NCI-H2107 treated with DMSO at 0.1 percent for 48 hours (cell line): ENCODE data around the gene PRUNE2.

ENCODE experiments used
- DNase-seq: peaks from one replicate; lab custom pipeline; 2025; ENCODE audit not compliant: unreplicated experiment; lab: John Stamatoyannopoulos, UW

PRUNE2 gene

DNA sequence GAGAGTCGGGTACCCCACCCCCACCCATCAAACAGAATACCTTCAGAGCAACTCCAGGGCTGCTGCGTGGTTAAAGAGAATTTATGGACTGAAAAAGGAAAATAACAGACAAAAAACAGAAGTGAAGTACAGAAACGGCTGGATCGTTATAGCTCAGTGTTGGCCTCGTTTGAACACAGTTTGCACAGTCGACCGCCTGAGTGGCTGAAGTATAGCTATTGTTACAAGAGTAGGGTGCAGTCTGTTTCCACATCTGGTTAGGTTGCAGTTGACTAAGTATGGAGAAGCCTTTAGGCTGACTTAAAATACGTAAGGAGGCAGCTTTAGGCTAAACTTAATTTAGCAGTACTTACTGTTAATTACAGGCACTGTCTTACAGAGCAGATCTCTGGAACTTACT, 325.7 kb downstream of the PRUNE2 start:
- no peak for DNase-seq

DNA sequence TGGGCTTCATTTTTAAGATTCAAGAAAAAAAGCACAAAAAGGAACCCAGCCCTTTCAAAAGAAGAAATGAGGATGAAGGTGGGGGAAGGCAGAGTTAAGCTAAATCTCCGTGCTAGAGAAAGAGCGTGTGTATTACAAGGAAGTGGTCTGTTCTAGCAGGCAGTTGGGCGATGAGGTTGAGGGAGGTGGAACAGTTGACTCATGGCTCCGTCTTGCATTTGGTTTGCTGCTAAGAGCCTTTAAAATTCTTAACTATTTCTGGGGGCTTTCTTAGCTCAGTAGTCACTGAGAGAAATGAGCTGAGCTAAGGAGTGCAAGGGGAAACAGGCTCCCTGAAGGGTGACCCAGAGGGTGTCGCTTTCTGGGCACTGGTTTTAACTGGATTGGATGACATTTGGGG, 329.6 kb downstream of the PRUNE2 start:
- no peak for DNase-seq

DNA sequence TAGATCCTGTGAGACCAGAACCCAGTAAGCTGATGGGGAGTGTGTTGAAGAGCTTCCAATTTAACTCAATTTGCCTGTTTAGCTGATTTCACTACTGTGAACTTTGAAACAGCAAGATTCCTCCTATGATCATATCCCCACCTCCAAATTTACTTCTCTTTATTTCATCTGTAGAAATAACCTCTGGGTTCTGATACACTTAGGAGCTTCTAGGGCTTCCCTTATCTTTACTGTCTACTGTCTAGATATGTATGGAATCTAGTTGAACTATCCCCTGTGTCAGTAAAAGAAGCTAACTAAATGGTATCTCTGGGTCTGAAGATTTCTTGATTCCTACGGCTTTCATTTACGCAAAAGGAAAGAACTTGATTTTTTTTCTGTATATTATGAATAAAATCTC, 330.2 kb downstream of the PRUNE2 start:
- DNase-seq = no peak

DNA sequence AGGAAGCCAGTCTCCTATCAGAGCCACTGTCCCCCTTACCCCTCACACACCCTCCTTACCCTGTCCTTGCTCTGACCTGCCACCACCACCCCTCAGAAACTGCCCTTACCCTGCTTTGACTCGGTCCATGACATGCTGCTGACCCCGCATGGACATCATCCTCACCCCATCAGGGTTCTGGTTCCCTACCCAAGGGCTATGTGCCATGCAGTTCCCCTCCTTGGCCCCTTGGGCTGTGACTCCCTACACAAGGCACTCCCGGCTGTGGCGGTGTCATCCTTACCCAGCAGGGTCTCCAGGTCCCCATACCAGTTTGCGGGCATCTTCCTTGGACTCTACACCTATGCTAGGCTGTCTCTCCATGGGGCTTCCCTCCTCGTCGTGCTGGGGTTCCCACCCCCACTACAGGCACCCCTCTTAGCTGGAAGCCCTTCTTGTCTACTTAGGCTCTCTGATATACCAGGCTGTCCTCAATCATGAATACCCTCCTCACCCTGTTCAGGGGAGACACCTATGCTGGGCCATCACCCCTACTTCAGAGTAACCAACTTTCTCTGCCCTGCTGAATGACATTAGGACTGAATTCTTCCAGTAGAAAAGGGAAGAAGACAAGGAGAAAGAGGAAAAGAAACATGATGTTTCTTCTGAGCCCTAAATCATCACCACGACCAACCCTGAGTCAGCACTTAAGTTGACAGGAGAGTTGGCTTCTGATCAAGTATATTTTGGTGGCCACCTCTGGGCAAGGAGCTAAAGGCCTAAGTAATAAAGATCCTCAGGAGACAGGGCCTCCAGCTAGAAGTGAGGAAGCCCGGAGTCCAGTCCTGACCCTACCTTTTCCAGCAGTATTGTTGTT, 331.8 kb downstream of the PRUNE2 start:
- no peak for DNase-seq

DNA sequence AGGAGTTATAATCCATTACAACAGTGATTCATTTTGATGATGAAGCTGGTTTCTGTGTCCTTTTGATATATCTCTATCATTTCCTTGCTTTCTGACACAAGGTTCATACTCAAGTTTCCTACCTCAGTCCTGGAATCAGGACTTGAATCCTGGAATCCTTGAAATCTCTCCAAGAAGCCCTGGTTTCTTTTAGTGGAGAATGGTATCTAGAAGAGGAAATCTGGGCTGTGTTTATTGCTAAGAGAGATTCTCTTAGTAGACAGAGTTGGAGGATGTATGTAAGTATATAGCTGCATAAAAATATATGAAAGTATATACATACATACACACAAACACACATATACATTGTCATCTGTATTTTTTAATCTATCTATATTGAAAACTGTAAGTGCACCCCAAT, 332.5 kb downstream of the PRUNE2 start:
- no peak for DNase-seq

DNA sequence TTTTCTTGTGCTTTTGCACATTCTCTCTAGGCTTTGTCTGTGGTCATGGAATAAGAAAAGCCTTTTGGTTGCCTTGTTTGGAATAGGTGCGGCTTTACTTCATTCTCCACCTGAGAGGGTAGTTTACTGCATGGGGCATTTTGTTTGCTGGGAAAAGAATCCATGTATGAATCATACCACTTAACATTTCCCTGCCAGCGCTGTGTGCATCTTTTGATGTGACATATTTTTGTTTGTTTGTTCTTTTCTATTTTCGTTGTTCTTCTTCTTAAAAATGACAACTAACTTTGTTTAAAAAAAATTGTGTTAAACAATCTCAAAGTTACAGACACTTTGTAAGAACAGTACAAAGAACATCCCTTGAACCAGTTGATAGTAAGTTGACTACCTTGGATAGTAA, 333.8 kb downstream of the PRUNE2 start:
- no peak for DNase-seq

DNA sequence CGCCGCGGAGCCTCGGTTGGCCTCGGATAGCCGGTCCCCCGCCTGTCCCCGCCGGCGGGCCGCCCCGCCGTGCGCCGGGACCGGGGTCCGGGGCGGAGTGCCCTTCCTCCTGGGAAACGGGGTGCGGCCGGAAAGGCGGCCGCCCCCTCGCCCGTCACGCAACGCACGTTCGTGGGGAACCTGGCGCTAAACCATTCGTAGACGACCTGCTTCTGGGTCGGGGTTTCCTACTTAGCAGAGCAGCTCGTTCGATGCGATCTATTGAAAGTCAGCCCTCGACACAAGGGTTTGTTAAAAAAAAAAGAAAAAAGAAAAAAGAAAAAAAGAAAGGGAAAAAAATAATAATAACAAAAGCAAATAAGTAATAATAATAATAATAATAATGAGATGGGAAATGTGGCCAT, 334.2 kb downstream of the PRUNE2 start:
- DNase-seq = no peak

DNA sequence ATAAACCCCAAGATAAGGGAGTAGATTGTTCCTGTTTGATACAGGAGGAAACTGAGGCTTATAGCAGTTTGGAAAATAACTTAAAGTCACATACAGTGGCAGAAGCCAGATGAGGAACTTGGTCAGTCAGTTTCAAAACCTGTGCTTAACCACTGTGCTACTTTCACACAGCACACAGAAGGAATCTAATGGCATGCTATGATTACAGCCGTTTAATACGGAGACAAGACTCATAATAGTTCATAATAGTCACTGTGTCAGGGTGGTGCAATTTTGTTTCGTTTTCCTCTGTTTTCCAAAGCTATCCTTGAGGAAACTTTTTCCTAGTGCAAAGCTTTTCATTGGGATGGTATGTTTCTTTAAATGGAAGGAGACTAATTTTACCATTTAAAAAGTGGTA, 334.6 kb downstream of the PRUNE2 start:
- no peak for DNase-seq

DNA sequence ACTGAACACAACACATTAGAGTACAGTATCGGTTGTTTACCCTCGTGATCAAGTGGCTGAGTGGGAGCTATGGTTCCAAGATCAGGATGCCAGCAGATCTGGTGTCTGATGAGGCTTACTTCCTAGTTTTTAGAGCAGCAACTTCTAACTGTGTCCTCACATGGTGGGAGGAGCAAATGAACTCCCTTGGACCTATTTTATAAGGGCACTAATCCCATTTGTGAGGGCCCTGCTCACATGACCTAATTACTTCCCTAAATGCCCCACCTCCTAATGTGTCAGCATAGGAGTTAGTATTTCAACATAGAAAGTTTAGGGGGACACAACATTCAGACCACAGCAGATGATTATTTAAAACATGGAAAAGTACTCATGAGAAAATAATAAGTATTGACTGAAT, 335.1 kb downstream of the PRUNE2 start:
- no peak for DNase-seq

DNA sequence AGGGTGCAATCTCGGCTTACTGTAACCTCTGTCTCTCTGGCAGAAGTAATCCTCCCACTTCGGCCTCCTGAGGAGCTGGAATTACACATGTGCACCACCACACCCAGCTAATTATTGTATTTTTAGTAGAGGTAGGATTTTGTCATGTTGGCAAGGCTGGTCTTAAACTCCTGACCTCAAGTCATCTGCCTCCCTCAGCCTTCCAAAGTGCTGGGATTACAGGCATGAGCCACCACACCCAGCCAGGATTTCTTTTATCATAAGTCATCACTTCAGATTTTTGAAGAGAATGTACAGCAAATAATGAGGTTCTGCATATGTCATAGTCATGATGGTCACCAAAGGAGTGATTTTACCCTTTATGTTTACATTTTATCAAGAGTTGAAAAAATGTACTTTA, 338.8 kb downstream of the PRUNE2 start:
- DNase-seq = no peak

DNA sequence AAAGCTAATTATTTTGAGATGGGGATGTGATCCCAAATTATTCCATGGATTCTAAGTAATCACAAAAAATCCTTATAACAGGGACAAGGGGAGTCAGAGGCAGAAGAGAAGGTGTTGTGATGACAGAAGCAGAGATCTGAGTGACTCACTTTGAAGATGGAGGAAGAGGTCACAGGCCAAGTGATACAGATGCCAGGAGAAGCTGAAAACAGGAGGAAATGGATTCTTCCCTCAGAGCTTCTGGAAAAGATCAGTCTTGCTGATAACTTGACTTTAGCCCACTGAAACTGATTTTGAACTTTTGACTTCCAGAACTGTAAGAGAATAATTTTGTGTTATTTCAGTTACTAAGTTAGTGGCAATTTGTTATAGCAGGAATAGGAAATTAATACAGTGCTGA, 341.6 kb downstream of the PRUNE2 start:
- no peak for DNase-seq

DNA sequence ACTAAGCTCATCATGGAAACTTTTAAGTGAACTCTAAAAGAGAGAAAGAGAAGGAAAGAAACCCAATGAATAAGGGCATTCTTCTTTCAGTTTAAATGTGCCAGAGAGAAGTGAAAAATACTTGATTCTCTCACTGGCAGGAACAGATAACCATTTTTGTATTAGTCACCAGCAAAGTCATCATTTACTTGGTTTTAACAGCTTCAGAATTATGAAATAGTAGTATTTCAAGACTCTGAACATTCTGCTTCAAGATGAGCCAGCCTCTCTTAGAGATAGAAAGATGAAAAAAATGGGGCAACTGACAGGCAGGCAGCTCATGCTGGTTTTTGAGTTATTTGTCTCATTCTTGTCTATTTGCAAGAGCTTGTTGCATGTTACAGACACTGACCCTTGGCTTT, 343.4 kb downstream of the PRUNE2 start:
- DNase-seq = no peak

DNA sequence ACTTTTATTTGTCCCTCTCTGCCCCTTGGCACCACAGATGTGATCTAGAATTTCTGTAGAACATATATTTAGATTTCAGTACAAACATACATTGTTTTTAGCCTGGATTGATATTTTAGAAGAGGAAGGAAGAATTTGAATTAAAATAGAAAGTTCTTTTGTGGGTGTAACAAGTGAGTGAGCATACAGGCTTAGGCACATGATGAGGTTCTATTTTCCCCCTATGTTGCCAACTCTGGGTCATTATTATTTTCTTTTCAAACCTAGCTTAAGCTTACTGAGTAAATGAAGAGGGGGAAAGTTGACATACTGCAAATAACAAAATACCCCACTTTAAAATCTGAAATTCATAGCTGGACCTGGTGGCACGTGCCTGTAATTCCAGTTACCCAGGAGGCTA, 344.0 kb downstream of the PRUNE2 start:
- DNase-seq = no peak
